CD4-positive, alpha-beta T cell (primary cell): ENCODE measurements around the gene CDK7. TPM values are rescaled to one million over a fixed set of nuclear protein-coding genes. Genes with fewer than 3 reads are reported as not detected.

ENCODE experiments used
- ATAC-seq: fragments of 200-7000 bp; cut with Tn5 transposase; one replicate; pipeline ENCODE4 v1.10.0; 2022; ENCODE audit warnings: mild to moderate bottlenecking; ENCODE audit not compliant: poor library complexity
- CTCF ChIA-PET: fragments of 350-600 bp; sonication (Branson Sonifier 250); formaldehyde crosslinking; loops from one replicate; lab custom pipeline; 2021; ENCODE audit warnings: antibody characterized with exemption, inconsistent platforms; lab: Charles Lee
- POLR2A ChIA-PET: fragments of 350-600 bp; sonication (Branson Sonifier 250); formaldehyde crosslinking; loops from one replicate; lab custom pipeline; 2021; ENCODE audit warnings: antibody characterized with exemption, inconsistent platforms; lab: Charles Lee
- DNase-seq, 14 experiments: peaks; one replicate each; pipeline ENCODE4 v3.0.0-alpha.2; 2013 to 2020; ENCODE audit warnings: mixed read lengths in 2 of 14
- H3K27ac ChIP-seq, 2 donors: one replicate each; pipeline versions ENCODE4 v1.5.1 to v1.7.0; 2013; ENCODE audit warnings: low read length in 2 of 2, low read depth in 1 of 2, mild to moderate bottlenecking in 1 of 2
- H3K27me3 ChIP-seq, 2 experiments: 1 replicate in 1 of 2; 2 replicates in 1 of 2; pipeline versions ENCODE4 v1.6.1 to v1.7.0; 2013; ENCODE audit warnings: low read length in 2 of 2, control low read depth in 1 of 2, mild to moderate bottlenecking in 1 of 2, moderate library complexity in 1 of 2; ENCODE audit not compliant: insufficient read depth in 2 of 2, control insufficient read depth in 1 of 2
- H3K36me3 ChIP-seq: one replicate; pipeline ENCODE4 v1.6.1; 2013; ENCODE audit warnings: low read length, control low read depth; ENCODE audit not compliant: insufficient read depth
- H3K4me1 ChIP-seq: one replicate; pipeline ENCODE4 v1.6.1; 2013; ENCODE audit warnings: low read length, control low read depth; ENCODE audit not compliant: insufficient read depth
- H3K4me3 ChIP-seq: one replicate; pipeline ENCODE4 v1.5.1; 2013; ENCODE audit warnings: mild to moderate bottlenecking, low read length, moderate library complexity
- H3K9me3 ChIP-seq, 2 experiments: 1 replicate in 1 of 2; 2 replicates in 1 of 2; pipeline versions ENCODE4 v1.6.1 to v1.7.0; 2013; ENCODE audit warnings: low read length in 2 of 2, mild to moderate bottlenecking in 2 of 2, control low read depth in 1 of 2, moderate library complexity in 1 of 2; ENCODE audit not compliant: control insufficient read depth in 1 of 2, insufficient read depth in 1 of 2
- H3K27ac Mint-ChIP-seq: one replicate; pipeline ENCODE4 v1.8.0; 2020; ENCODE audit warnings: mixed read lengths
- H3K27me3 Mint-ChIP-seq: one replicate; pipeline ENCODE4 v1.8.0; 2021; ENCODE audit warnings: mixed read lengths
- H3K36me3 Mint-ChIP-seq: one replicate; pipeline ENCODE4 v1.8.0; 2021; ENCODE audit warnings: low read depth, mixed read lengths
- H3K4me1 Mint-ChIP-seq: one replicate; pipeline ENCODE4 v1.8.0; 2021; ENCODE audit warnings: low read depth, mixed read lengths
- H3K4me3 Mint-ChIP-seq: one replicate; pipeline ENCODE4 v1.8.0; 2020; ENCODE audit warnings: mild to moderate bottlenecking, mixed read lengths
- H3K9me3 Mint-ChIP-seq: one replicate; pipeline ENCODE4 v1.8.0; 2020; ENCODE audit warnings: mixed read lengths
- intact Hi-C, 2 experiments: fragments of 100-400 bp; cut with DNase I in 1 of 2; cut with micrococcal nuclease in 1 of 2; formaldehyde crosslinking; loops; one replicate each; pipeline versions ENCODE4 v1.15.1 to v1.9.0; 2023 to 2025; cut with DNase I, micrococcal nuclease
- total RNA-seq, 174 experiments: library from RNA in 2 of 174; stranded (reverse) in 2 of 174; gene quantifications; one replicate each; pipeline ENCODE4 v1.2.3 and lab custom pipeline; 2021 to 2026
- TF ChIP-seq, protein P1 (sequence below): fragments of 200-600 bp; IDR thresholded peaks from one replicate; pipeline ENCODE4 v1.8.0; 2022; ENCODE audit warnings: antibody characterized with exemption, mild to moderate bottlenecking

Gene CDK7
- total RNA-seq, 2 experiments from 2014 or later: 30.1 to 33.0 TPM

GRCh38 chr5:69225860-69226259 is 8.8 kb upstream of the CDK7 start:
- no peak overlapping the region for H3K4me3 Mint-ChIP-seq
- H3K27ac ChIP-seq: no peak overlapping the region
- CTCF ChIA-PET: interaction anchor here (0.7 kb wide), 1 partner anchor 953 kb away, joined by 3 read pairs; no protein-coding TSS in a partner anchor
- H3K4me1 Mint-ChIP-seq: peaks cover 6% of the 10 kb centered on the region
- ATAC-seq: no peak
- H3K27me3 ChIP-seq: no peaks in the 10 kb centered on the region
- peaks cover 41% of the 10 kb centered on the region for H3K36me3 Mint-ChIP-seq
- no peaks in the 10 kb centered on the region for H3K9me3 ChIP-seq
- TF ChIP-seq, protein P1, sequence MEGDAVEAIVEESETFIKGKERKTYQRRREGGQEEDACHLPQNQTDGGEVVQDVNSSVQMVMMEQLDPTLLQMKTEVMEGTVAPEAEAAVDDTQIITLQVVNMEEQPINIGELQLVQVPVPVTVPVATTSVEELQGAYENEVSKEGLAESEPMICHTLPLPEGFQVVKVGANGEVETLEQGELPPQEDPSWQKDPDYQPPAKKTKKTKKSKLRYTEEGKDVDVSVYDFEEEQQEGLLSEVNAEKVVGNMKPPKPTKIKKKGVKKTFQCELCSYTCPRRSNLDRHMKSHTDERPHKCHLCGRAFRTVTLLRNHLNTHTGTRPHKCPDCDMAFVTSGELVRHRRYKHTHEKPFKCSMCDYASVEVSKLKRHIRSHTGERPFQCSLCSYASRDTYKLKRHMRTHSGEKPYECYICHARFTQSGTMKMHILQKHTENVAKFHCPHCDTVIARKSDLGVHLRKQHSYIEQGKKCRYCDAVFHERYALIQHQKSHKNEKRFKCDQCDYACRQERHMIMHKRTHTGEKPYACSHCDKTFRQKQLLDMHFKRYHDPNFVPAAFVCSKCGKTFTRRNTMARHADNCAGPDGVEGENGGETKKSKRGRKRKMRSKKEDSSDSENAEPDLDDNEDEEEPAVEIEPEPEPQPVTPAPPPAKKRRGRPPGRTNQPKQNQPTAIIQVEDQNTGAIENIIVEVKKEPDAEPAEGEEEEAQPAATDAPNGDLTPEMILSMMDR: no peak
- no peaks in the 10 kb centered on the region for H3K9me3 Mint-ChIP-seq
- POLR2A ChIA-PET: no interaction called here
- no peak overlapping the region for H3K4me3 ChIP-seq
- H3K27me3 Mint-ChIP-seq: no peaks in the 10 kb centered on the region
- H3K36me3 ChIP-seq: peaks cover 23% of the 10 kb centered on the region
- intact Hi-C loops: no loop called here
- H3K4me1 ChIP-seq: no peaks in the 10 kb centered on the region
- no peak overlapping the region for H3K27ac Mint-ChIP-seq
- no peak for DNase-seq

DNA sequence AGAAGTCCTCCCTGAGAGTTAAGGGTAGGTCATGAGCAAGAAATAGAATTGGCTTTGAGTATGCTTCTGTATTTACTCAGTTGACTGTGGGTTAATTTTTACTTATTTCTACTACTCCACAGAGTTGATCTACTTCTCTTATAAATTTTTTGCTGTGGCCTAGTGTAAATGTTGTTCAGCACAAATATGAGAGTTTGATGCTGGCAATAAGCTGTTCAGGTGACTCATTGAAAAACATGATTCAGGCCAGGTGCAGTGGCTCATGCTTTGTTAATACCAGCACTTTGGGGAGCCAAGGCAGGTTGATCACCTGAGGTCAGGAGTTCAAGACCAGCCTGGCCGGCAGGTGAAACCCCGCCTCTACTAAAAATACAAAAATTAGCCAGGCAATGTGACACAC is 4.5 kb upstream of the CDK7 start:
- Mint-ChIP-seq H3K9me3 (no peaks in the 10 kb centered on the region), H3K27me3 (no peaks in the 10 kb centered on the region), H3K36me3 (peaks cover 41% of the 10 kb centered on the region), H3K4me3 (no peak overlapping the region), H3K27ac (no peak overlapping the region), H3K4me1 (peaks cover 3% of the 10 kb centered on the region)
- TF ChIP-seq, protein P1: no peak
- intact Hi-C loops: loop anchor here in 1 of 2 experiments (5.0 kb wide), 3 partner anchors 102 to 142 kb away; partner anchors contain the start of genes CCDC125 and SLC30A5
- Histone ChIP-seq H3K36me3 (peaks cover 20% of the 10 kb centered on the region), H3K4me3 (no peak overlapping the region), H3K27me3 (no peaks in the 10 kb centered on the region), H3K27ac (no peak overlapping the region), H3K9me3 (no peaks in the 10 kb centered on the region), H3K4me1 (peaks cover 3% of the 10 kb centered on the region)
- POLR2A ChIA-PET: no interaction called here
- ATAC-seq (no peak), DNase-seq (no peak)
- CTCF ChIA-PET: no interaction called here

DNA sequence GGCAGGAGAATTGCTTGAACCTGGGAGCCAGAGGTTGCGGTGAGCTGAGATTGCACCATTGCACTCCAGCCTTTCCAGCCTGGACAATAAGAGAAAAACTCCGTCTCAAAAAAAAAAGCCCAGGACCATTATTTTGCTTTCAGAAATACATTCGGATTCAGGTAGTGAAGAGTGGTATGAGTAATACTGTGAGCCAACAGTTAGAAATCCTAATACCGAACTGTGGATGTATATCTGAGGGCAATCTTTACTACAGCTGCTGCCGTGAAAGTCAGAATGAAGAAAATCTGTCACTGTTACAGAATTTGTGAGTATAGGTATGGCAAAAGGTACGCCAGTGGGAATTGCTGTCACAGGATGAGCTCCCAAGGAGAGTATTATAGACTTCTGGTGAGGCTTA is 3.4 kb upstream of the CDK7 start:
- ATAC-seq (no peak), DNase-seq (no peak)
- Histone ChIP-seq H3K4me1 (peaks cover 11% of the 10 kb centered on the region), H3K27me3 (no peaks in the 10 kb centered on the region), H3K36me3 (peaks cover 20% of the 10 kb centered on the region), H3K4me3 (no peak overlapping the region), H3K9me3 (no peaks in the 10 kb centered on the region), H3K27ac (no peak overlapping the region)
- intact Hi-C loops: loop anchor here (1.0 to 5.0 kb wide), 4 partner anchors 10 to 141 kb away; partner anchors contain the start of genes CCDC125 (in 1 of the 2) and SLC30A5 (in 1 of the 2)
- H3K4me3 Mint-ChIP-seq: no peak overlapping the region
- H3K27ac Mint-ChIP-seq: no peak overlapping the region
- ChIA-PET CTCF (no interaction called here), POLR2A (interaction anchor here (0.6 kb wide), 1 partner anchor 28 kb away, joined by 3 read pairs; no protein-coding TSS in a partner anchor)
- no peaks in the 10 kb centered on the region for H3K27me3 Mint-ChIP-seq
- H3K9me3 Mint-ChIP-seq: no peaks in the 10 kb centered on the region
- H3K36me3 Mint-ChIP-seq: peaks cover 40% of the 10 kb centered on the region
- TF ChIP-seq, protein P1: no peak
- H3K4me1 Mint-ChIP-seq: peaks cover 14% of the 10 kb centered on the region
